H1 (cell line): ENCODE results near the gene ABCG1. TPM values are rescaled to one million over a fixed set of nuclear protein-coding genes. Genes with fewer than 3 reads are reported as not detected.

Experiments used
- CTCF ChIA-PET: fragments of 300-600 bp; sonication (Branson Sonifier 250); formaldehyde crosslinking; loops from one replicate; lab custom pipeline; 2021; ENCODE audit not compliant: partially characterized antibody; lab: Charles Lee
- POLR2A ChIA-PET: fragments of 300-600 bp; sonication (Branson Sonifier 250); formaldehyde crosslinking; loops from one replicate; lab custom pipeline; 2021; ENCODE audit warnings: inconsistent platforms; ENCODE audit not compliant: partially characterized antibody; lab: Charles Lee
- DNase-seq, 2 experiments: peaks; one replicate each; pipeline versions ENCODE4 v3.0.0 to v3.0.0-alpha.2; 2010 to 2022; ENCODE audit warnings: low spot score in 2 of 2, low read depth in 1 of 2, mixed read lengths in 1 of 2
- FAIRE-seq: peaks from 2 replicates; lab custom pipeline; 2011; peaks lifted over from hg19 to GRCh38; lab: Jason Lieb, UNC
- H2AFZ ChIP-seq: 2 replicates; pipeline ENCODE4 v1.8.1; 2012; ENCODE audit warnings: low read length, inconsistent platforms
- H2AK5ac ChIP-seq: 2 replicates; pipeline ENCODE4 v1.6.1; 2013; ENCODE audit warnings: low read depth, low read length
- H2BK120ac ChIP-seq: replicated peaks from 2 replicates; pipeline ENCODE3; 2013; ENCODE audit warnings: low read depth, low read length, inconsistent platforms
- H2BK12ac ChIP-seq: 2 replicates; pipeline ENCODE4 v1.6.1; 2013; ENCODE audit warnings: low read depth, low read length
- H2BK15ac ChIP-seq: 2 replicates; pipeline ENCODE4 v1.6.1; 2013; ENCODE audit warnings: low read length
- H2BK20ac ChIP-seq: 2 replicates; pipeline ENCODE4 v1.6.1; 2013; ENCODE audit warnings: low read length
- H2BK5ac ChIP-seq: 2 replicates; pipeline ENCODE4 v1.6.1; 2013; ENCODE audit warnings: low read depth, low read length
- H3K14ac ChIP-seq: 2 replicates; pipeline ENCODE4 v1.6.1; 2013; ENCODE audit warnings: inconsistent platforms; ENCODE audit not compliant: insufficient read length
- H3K18ac ChIP-seq: 2 replicates; pipeline ENCODE4 v1.6.1; 2013; ENCODE audit warnings: low read length; ENCODE audit errors: extremely low read depth
- H3K23ac ChIP-seq: 2 replicates; pipeline ENCODE4 v1.6.1; 2013; ENCODE audit warnings: inconsistent platforms; ENCODE audit not compliant: insufficient read length
- H3K23me2 ChIP-seq: 2 replicates; pipeline ENCODE4 v1.6.1; 2013; ENCODE audit warnings: low read depth, low read length
- H3K27ac ChIP-seq: 2 replicates; pipeline ENCODE4 v1.6.1; 2011; ENCODE audit warnings: low read depth, low read length, inconsistent platforms
- H3K27me3 ChIP-seq, 4 experiments: replicated peaks in 1 of 4; 1 replicate in 1 of 4; 2 replicates in 3 of 4; pipeline versions ENCODE4 v1.6.1 to v1.8.1; 2011 to 2013; ENCODE audit warnings: low read length in 3 of 4, mild to moderate bottlenecking in 3 of 4, inconsistent platforms in 2 of 4, mixed read lengths in 2 of 4, moderate library complexity in 1 of 4; ENCODE audit not compliant: control insufficient read depth in 3 of 4, insufficient read depth in 3 of 4; ENCODE audit errors: extremely low read depth in 1 of 4
- H3K36me3 ChIP-seq, 4 experiments: 2 replicates each; pipeline versions ENCODE4 v1.6.1 to v1.8.1; 2011 to 2013; ENCODE audit warnings: mild to moderate bottlenecking in 4 of 4, low read length in 3 of 4, moderate library complexity in 2 of 4, control low read depth in 1 of 4, inconsistent platforms in 1 of 4; ENCODE audit not compliant: insufficient read depth in 4 of 4, control insufficient read depth in 2 of 4
- H3K4ac ChIP-seq: replicated peaks from 2 replicates; pipeline ENCODE3; 2013; ENCODE audit warnings: low read length, low read depth, mixed read lengths, inconsistent platforms; ENCODE audit not compliant: insufficient read length
- H3K4me1 ChIP-seq, 4 experiments: replicated peaks in 1 of 4; 1 replicate in 1 of 4; 2 replicates in 3 of 4; pipeline versions ENCODE4 v1.6.1 to v1.8.1; 2011 to 2013; ENCODE audit warnings: low read length in 3 of 4, inconsistent platforms in 2 of 4, mixed read lengths in 1 of 4; ENCODE audit not compliant: insufficient read depth in 4 of 4, control insufficient read depth in 3 of 4
- H3K4me2 ChIP-seq, 2 experiments: 2 replicates each; pipeline versions ENCODE4 v1.6.1 to v1.8.1; 2011 to 2013; ENCODE audit warnings: low read depth in 2 of 2, low read length in 2 of 2, control low read depth in 1 of 2, inconsistent platforms in 1 of 2, mild to moderate bottlenecking in 1 of 2; ENCODE audit not compliant: insufficient read depth in 1 of 2
- H3K4me3 ChIP-seq, 4 experiments: fragments of 200-600, 300-600 bp in 1 of 4; sonication (generic), shearing (Covaris generic), sonication (Bioruptor Twin) in 1 of 4; 2 replicates each; pipeline versions ENCODE4 v1.5.1 to v1.8.1; 2011 to 2016; ENCODE audit warnings: low read length in 4 of 4, low read depth in 3 of 4, control low read depth in 2 of 4, inconsistent platforms in 2 of 4, mild to moderate bottlenecking in 2 of 4, mixed read lengths in 1 of 4, moderate library complexity in 1 of 4; ENCODE audit not compliant: insufficient read depth in 2 of 4; ENCODE audit errors: extremely low read depth in 1 of 4
- H3K56ac ChIP-seq: replicated peaks from 2 replicates; pipeline ENCODE3; 2013; ENCODE audit warnings: low read depth, mild to moderate bottlenecking, mixed read lengths, low read length, inconsistent platforms; ENCODE audit not compliant: insufficient read length
- H3K79me1 ChIP-seq: 2 replicates; pipeline ENCODE4 v1.6.1; 2013; ENCODE audit warnings: low read depth, low read length, control low read depth
- H3K79me2 ChIP-seq, 2 experiments: 2 replicates each; pipeline versions ENCODE4 v1.6.1 to v1.8.1; 2012 to 2013; ENCODE audit warnings: low read length in 2 of 2, mild to moderate bottlenecking in 2 of 2, inconsistent platforms in 1 of 2; ENCODE audit not compliant: insufficient read depth in 2 of 2, control insufficient read depth in 1 of 2
- H3K9ac ChIP-seq, 4 experiments: replicated peaks in 1 of 4; 1 replicate in 1 of 4; 2 replicates in 3 of 4; pipeline versions ENCODE4 v1.6.1 to v1.8.1; 2011 to 2013; ENCODE audit warnings: low read depth in 3 of 4, low read length in 3 of 4, control low read depth in 2 of 4, mild to moderate bottlenecking in 2 of 4, moderate library complexity in 2 of 4, inconsistent platforms in 1 of 4; ENCODE audit errors: extremely low read depth in 1 of 4
- H3K9me3 ChIP-seq, 2 experiments: 2 replicates each; pipeline versions ENCODE4 v1.6.1 to v1.8.1; 2012 to 2013; ENCODE audit warnings: mild to moderate bottlenecking in 2 of 2, moderate library complexity in 2 of 2, control low read depth in 1 of 2, inconsistent platforms in 1 of 2, low read depth in 1 of 2, low read length in 1 of 2, mixed read lengths in 1 of 2; ENCODE audit not compliant: insufficient read depth in 2 of 2
- H4K20me1 ChIP-seq, 2 experiments: replicated peaks in 1 of 2; 2 replicates each; pipeline versions ENCODE3 to v1.8.1; 2011 to 2013; ENCODE audit warnings: inconsistent platforms in 2 of 2, low read length in 2 of 2, mild to moderate bottlenecking in 1 of 2; ENCODE audit not compliant: insufficient read depth in 2 of 2, control insufficient read depth in 1 of 2
- H4K5ac ChIP-seq: 2 replicates; pipeline ENCODE4 v1.6.1; 2013; ENCODE audit warnings: low read length, low read depth, mixed read lengths, inconsistent platforms; ENCODE audit not compliant: insufficient read length
- H4K8ac ChIP-seq: 2 replicates; pipeline ENCODE4 v1.8.0; 2013; ENCODE audit warnings: mild to moderate bottlenecking, moderate library complexity, low read length, inconsistent platforms; ENCODE audit not compliant: insufficient read depth; ENCODE audit errors: extremely low read depth
- H4K91ac ChIP-seq: replicated peaks from 2 replicates; pipeline ENCODE3; 2013; ENCODE audit warnings: low read length, mixed read lengths, inconsistent platforms; ENCODE audit not compliant: insufficient read length
- CTBP2 ChIP-seq: IDR thresholded peaks from 2 replicates; pipeline ENCODE4 v1.7.0; 2011; ENCODE audit warnings: borderline replicate concordance, mild to moderate bottlenecking, moderate library complexity, mixed read lengths, low read length; ENCODE audit not compliant: insufficient read depth, insufficient read length
- KDM1A ChIP-seq: fragments of 200-600, 300-600 bp; sonication (generic); IDR thresholded peaks from 2 replicates; pipeline ENCODE4 v1.7.1; 2016; ENCODE audit warnings: mild to moderate bottlenecking, low read length, borderline replicate concordance
- POLR2AphosphoS5 ChIP-seq: IDR thresholded peaks from 2 replicates; pipeline ENCODE4 v1.6.1; 2011; ENCODE audit warnings: low read depth, low read length
- SP4 ChIP-seq: IDR thresholded peaks from 2 replicates; pipeline ENCODE4 v1.6.1; 2012; ENCODE audit warnings: low read length, inconsistent platforms
- WGBS, 2 experiments: shearing (Covaris generic) in 1 of 2; methylation state at CpG; one replicate each; pipeline versions ENCODE4 v1.1.6 to v1.1.7; 2013 to 2015; ENCODE audit warnings: low lambda C conversion rate in 2 of 2, mixed read lengths in 2 of 2, inconsistent platforms in 1 of 2, low coverage in 1 of 2, missing lambda C conversion rate in 1 of 2; ENCODE audit not compliant: insufficient replicate concordance in 2 of 2, insufficient coverage in 1 of 2, insufficient read length in 1 of 2; ENCODE audit errors: extremely low coverage in 1 of 2, missing lambda C conversion rate in 1 of 2; 5-methylcytosine and 5-hydroxymethylcytosine counted together
- polyA plus RNA-seq, 7 experiments: library from polyadenylated mRNA; depleted of rRNA in 3 of 7; stranded (reverse) in 5 of 7; unstranded in 2 of 7; fragments of >200 nt in 5 of 7; fragments of 200-250 nt in 2 of 7; gene quantifications; 1 replicate in 5 of 7; 2 replicates in 1 of 7; 4 replicates in 1 of 7; pipeline versions ENCODE4 v1.2.1 to v1.2.3, GENCODE V29; 2011 to 2013; ENCODE audit warnings: missing spikeins in 2 of 7, mixed read lengths in 2 of 7
- total RNA-seq: library from RNA; stranded (reverse); fragmentation: NEBNext Ultra II Directional; extraction: Animal tissue kit (Norgen Biotek cat#: 25700); gene quantifications from 2 replicates; pipeline ENCODE4 v1.2.1, GENCODE V29; 2021

The ABCG1 gene
- total and polyA plus RNA-seq, 2 of the 8 experiments (the other 6 are each of a cell fraction or from before 2014, with no cell fraction given), result 2.1 to 4.0 TPM

- no peak overlapping the region for H3K23ac ChIP-seq
- H2BK5ac ChIP-seq, result no peak overlapping the region
- H3K4me1 ChIP-seq, result peaks cover 0 to 12% (median 4%) of the 10 kb centered on the region in 4 experiments; a peak in 6 of 7 replicates
- H4K91ac ChIP-seq, result no peak overlapping the region
- ChIA-PET CTCF (interaction anchor here (0.7 to 11.6 kb wide), 28 partner anchors 7 to 212 kb away, joined by 3 to 137 read pairs (median 5); partner anchors contain the start of genes TFF1 and TFF3), POLR2A (interaction anchor here (1.2 kb wide), 1 partner anchor 24 kb away, joined by 3 read pairs; no protein-coding TSS in a partner anchor)
- no peak overlapping the region for H2AK5ac ChIP-seq
- no peaks in the 10 kb centered on the region for H3K79me1 ChIP-seq
- no peak overlapping the region for H3K14ac ChIP-seq
- no peak overlapping the region for H3K4me2 ChIP-seq
- no peaks in the 10 kb centered on the region for H3K23me2 ChIP-seq
- H3K18ac ChIP-seq, result no peak overlapping the region
- no peak for FAIRE-seq
- WGBS, 2 experiments, result 89% methylated on average over 4 of the region's 4 CpGs; no CpG with 5 or more reads in 1 of the 2 experiments
- H3K4ac ChIP-seq, result no peak overlapping the region
- H3K9me3 ChIP-seq, result peaks cover 0 to 1% of the 10 kb centered on the region in 2 experiments; a peak in 1 of 4 replicates
- no peak overlapping the region for H2AFZ ChIP-seq
- no peaks in the 10 kb centered on the region for H3K79me2 ChIP-seq
- peak in 1 of 2 experiments; percentile 14 for DNase-seq
- no peaks in the 10 kb centered on the region for H3K27me3 ChIP-seq
- H3K4me3 ChIP-seq, result no peak overlapping the region
- no peak overlapping the region for H2BK15ac ChIP-seq
- H3K56ac ChIP-seq, result no peak overlapping the region
- no peaks in the 10 kb centered on the region for H3K36me3 ChIP-seq
- TF ChIP-seq POLR2AphosphoS5 (no peak), CTBP2 (no peak), SP4 (no peak), KDM1A (peak; percentile 63; the same call in 1 of the 2 replicates)
- H3K9ac ChIP-seq, result no peak overlapping the region
- no peak overlapping the region for H2BK20ac ChIP-seq
- H2BK12ac ChIP-seq, result no peak overlapping the region
- H3K27ac ChIP-seq, result no peak overlapping the region
- H4K20me1 ChIP-seq, result no peaks in the 10 kb centered on the region
- no peak overlapping the region for H4K8ac ChIP-seq
- no peak overlapping the region for H2BK120ac ChIP-seq
- no peak overlapping the region for H4K5ac ChIP-seq
Observed at GRCh38 chr21:42337276-42337675, 118.3 kb downstream of the ABCG1 start.
